KOPT-K1 (cell line): ENCODE measurements around the gene BRAF.
A peak's percentile ranks its signal among the peaks of the same experiment; 100 is the strongest.
"Not testable (repeated sequence)": the region's sequence is repeated elsewhere in the genome, so short reads cannot be mapped to it uniquely, and the experiment has no call there.

Source experiments
- H3K27ac ChIP-seq: fragments of 200-600 bp; sonication (generic); 2 replicates; pipeline ENCODE4 v1.5.1; 2016; ENCODE audit warnings: antibody characterized with exemption, mild to moderate bottlenecking, low read depth, low read length; ENCODE audit not compliant: poor library complexity, severe bottlenecking
- H3K36me3 ChIP-seq: fragments of 200-600 bp; sonication (generic); 2 replicates; pipeline ENCODE4 v1.5.1; 2017; ENCODE audit warnings: antibody characterized with exemption, mild to moderate bottlenecking, low read length, moderate library complexity; ENCODE audit not compliant: insufficient read depth
- H3K9me3 ChIP-seq: fragments of 200-600 bp; sonication (generic); 2 replicates; pipeline ENCODE4 v1.5.1; 2017; ENCODE audit warnings: antibody characterized with exemption, low read length, mild to moderate bottlenecking; ENCODE audit not compliant: insufficient read depth, poor library complexity, severe bottlenecking

The BRAF gene

GRCh38 chr7:140926021-140926817, 1.5 kb upstream of the BRAF start:
- Histone ChIP-seq H3K36me3 (no peaks in the 10 kb centered on the region), H3K9me3 (no peaks in the 10 kb centered on the region), H3K27ac (no peak overlapping the region)

GRCh38 chr7:140924019-140924820, 509 bp downstream of the BRAF start:
- peak overlapping the region; percentile 79 for H3K27ac ChIP-seq
- H3K9me3 ChIP-seq: no peaks in the 10 kb centered on the region
- no peaks in the 10 kb centered on the region for H3K36me3 ChIP-seq

GRCh38 chr7:140923358-140924006, 1.2 kb downstream of the BRAF start:
- Histone ChIP-seq H3K36me3 (no peaks in the 10 kb centered on the region), H3K9me3 (no peaks in the 10 kb centered on the region), H3K27ac (peak overlapping the region; percentile 79)

GRCh38 chr7:140922741-140923345, 1.9 kb downstream of the BRAF start:
- no peaks in the 10 kb centered on the region for H3K36me3 ChIP-seq
- H3K27ac ChIP-seq: no peak overlapping the region
- H3K9me3 ChIP-seq: peaks cover 5% of the 10 kb centered on the region

GRCh38 chr7:140920745-140921144, 4.0 kb downstream of the BRAF start:
- peaks cover 5% of the 10 kb centered on the region for H3K9me3 ChIP-seq
- no peaks in the 10 kb centered on the region for H3K36me3 ChIP-seq
- no peak overlapping the region for H3K27ac ChIP-seq

- Histone ChIP-seq H3K9me3 (peaks cover 5% of the 10 kb centered on the region), H3K27ac (no peak overlapping the region), H3K36me3 (no peaks in the 10 kb centered on the region)
These were observed 6.5 kb downstream of the BRAF start for GRCh38 chr7:140918236-140918635.

GRCh38 chr7:140917258-140917657, 7.5 kb downstream of the BRAF start:
- Histone ChIP-seq H3K9me3 (peaks cover 5% of the 10 kb centered on the region), H3K36me3 (no peaks in the 10 kb centered on the region), H3K27ac (no peak overlapping the region)

- Histone ChIP-seq H3K27ac (no peak overlapping the region), H3K36me3 (no peaks in the 10 kb centered on the region), H3K9me3 (peaks cover 5% of the 10 kb centered on the region)
These were observed 8.7 kb downstream of the BRAF start for GRCh38 chr7:140915935-140916555.

GRCh38 chr7:140914083-140914482, 10.6 kb downstream of the BRAF start:
- Histone ChIP-seq H3K27ac (no peak overlapping the region), H3K36me3 (peaks cover 5% of the 10 kb centered on the region; the same call in 1 of the 2 replicates), H3K9me3 (peaks cover 5% of the 10 kb centered on the region)

- H3K36me3 ChIP-seq, H3K27ac ChIP-seq, H3K9me3 ChIP-seq: not testable (repeated sequence)
These were observed 11.2 kb downstream of the BRAF start for GRCh38 chr7:140913596-140913928.

- peaks cover 5% of the 10 kb centered on the region; the same call in 1 of the 2 replicates for H3K36me3 ChIP-seq
- H3K9me3 ChIP-seq: no peaks in the 10 kb centered on the region
- no peak overlapping the region for H3K27ac ChIP-seq
These were observed 13.0 kb downstream of the BRAF start for GRCh38 chr7:140911746-140912145.

- no peak overlapping the region for H3K27ac ChIP-seq
- no peaks in the 10 kb centered on the region for H3K9me3 ChIP-seq
- peaks cover 5% of the 10 kb centered on the region; the same call in 1 of the 2 replicates for H3K36me3 ChIP-seq
These were observed 15.1 kb downstream of the BRAF start for GRCh38 chr7:140909476-140910161.

GRCh38 chr7:140908361-140908760, 16.4 kb downstream of the BRAF start:
- Histone ChIP-seq H3K36me3 (peaks cover 6% of the 10 kb centered on the region; the same call in 1 of the 2 replicates), H3K9me3 (peaks cover 8% of the 10 kb centered on the region), H3K27ac (no peak overlapping the region)
